Stimulated activated CD8-positive, alpha-beta memory T cell treated with anti-CD3 and anti-CD28 coated beads, Interleukin-12 subunit alpha, Interleukin-12 subunit beta, amount 100 ng/mL, for 24 hours (primary cell): ENCODE data around the gene REM1.
"Not testable (repeated sequence)": the region's sequence is repeated elsewhere in the genome, so short reads cannot be mapped to it uniquely, and the experiment has no call there.

Experiments
- DNase-seq: peaks from one replicate; pipeline ENCODE4 v3.0.0-alpha.2; 2020; ENCODE audit errors: extremely low read depth

REM1 gene, protein sequence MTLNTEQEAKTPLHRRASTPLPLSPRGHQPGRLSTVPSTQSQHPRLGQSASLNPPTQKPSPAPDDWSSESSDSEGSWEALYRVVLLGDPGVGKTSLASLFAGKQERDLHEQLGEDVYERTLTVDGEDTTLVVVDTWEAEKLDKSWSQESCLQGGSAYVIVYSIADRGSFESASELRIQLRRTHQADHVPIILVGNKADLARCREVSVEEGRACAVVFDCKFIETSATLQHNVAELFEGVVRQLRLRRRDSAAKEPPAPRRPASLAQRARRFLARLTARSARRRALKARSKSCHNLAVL

DNA sequence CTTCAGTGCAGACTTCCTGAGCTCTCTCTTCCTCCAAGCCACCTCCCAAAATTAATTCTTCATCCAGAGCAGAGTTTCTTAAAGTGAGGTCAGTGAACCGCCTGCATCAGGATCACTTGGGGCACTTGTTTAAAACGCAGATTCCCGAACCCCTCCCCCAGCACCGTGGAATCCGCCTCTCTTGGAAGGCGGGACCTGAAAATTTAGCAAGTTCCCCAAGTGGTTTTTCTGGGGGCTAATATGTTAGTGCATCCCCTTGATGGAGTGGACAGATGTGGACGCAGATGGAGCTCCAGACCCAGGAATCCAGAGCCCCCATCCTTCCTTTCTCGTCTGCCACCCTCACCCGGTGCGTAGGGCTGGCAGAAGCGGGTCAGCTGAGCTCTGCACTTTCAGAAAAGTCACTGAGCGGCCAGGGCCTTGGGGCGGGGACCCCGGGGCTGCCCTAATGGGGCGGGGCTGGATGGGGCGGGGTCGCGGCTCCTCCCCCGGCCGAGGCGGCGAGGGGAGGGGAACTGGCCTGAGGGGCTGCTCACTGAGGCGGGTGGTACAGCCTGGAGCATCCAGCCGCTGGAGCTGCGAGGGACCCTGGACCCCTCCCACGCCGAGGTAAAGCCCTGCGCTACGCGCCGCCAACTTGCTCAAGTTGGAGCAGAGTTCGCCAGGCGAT is at the start of gene REM1, which contains the start of gene DEFB124:
Gene REM1, plus strand, starts transcription at position 531 of the 670 bp plus-strand sequence. CDS start 1,158 bp downstream, outside the sequence.
Gene DEFB124, minus strand, starts transcription at position 370 of the 670 bp plus-strand sequence. CDS start 2,114 bp downstream, outside the sequence.
- DNase-seq: no peak

DNA sequence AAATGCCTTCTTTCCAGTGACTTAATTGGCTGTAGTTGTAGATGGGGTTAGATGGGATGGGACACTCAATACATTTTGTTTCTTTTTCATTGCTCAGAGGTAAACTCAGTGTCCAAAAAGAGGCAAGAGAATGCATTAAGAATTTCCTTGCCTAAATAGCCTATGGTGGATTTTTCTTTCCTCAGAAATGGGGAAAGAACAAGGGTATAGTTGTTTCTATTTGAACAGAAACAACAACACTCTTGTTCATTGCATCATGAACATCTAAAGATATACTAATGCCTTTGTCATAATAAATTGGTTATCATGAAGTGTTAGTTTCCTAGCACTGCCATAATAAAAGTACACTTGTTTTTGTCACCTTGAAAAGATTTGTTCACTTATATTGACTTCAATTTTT is 49.3 kb upstream of the REM1 start:
- DNase-seq: no peak

DNA sequence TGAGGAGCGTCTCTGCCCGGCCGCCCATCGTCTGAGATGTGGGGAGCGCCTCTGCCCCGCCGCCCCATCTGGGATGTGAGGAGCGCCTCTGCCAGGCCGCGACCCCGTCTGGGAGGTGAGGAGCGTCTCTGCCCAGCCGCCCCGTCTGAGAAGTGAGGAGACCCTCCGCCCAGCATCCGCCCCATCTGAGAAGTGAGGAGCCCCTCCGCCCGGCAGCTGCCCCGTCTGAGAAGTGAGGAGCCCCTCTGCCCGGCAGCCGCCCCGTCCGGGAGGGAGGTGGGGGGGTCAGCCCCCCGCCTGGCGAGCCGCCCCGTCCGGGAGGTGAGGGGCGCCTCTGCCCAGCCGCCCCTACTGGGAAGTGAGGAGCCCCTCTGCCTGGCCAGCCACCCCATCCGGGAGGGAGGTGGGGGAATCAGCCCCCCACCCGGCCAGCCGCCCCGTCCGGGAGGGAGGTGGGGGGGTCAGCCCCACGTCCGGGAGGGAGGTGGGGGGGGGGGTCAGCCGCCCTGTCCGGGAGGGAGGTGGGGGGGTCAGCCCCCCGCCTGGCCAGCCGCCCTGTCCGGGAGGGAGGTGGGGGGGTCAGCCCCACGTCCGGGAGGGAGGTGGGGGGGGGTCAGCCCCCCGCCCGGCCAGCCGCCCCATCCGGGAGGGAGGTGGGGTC is 48.1 kb upstream of the REM1 start:
- DNase-seq: not testable (repeated sequence)

DNA sequence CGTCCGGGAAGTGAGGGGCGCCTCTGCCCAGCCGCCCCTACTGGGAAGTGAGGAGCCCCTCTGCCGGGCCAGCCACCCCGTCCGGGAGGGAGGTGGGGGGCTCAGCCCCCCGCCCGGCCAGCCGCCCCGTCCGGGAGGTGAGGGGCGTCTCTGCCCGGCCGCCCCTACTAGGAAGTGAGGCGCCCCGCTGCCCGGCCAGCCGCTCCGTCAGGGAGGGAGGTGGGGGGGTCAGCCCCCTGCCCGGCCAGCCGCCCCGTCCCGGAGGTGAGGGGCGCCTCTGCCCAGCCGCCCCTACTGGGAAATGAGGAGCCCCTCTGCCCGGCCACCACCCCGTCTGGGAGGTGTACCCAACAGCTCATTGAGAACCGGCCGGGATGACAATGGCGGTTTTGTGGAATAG is 47.5 kb upstream of the REM1 start:
- DNase-seq: not testable (repeated sequence)

DNA sequence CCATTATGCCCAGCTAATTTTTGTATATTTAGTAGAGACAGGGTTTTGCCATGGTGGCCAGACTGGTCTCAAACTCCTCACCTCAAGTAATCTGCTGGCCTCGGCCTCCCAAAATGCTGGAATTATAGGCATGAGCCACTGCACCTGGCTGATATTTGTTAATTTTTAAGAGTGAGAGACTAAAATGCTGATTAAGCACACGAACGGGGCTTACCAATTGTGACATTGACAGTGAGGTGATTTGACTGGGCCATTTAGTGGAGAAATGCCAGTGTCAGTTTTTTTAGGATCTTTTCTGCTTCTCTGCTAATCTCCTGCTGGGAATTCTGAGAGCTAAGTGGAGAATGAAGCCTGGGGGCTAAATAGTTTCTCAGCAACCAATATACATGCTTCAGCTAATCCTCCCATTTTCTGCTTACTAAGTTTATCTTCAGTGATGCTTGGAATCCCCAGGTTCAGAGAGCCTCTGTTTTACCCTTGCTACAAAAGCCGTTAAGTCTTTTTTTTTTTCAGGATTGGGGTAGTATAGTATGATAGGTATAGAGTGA is 44.4 kb upstream of the REM1 start:
- no peak for DNase-seq

DNA sequence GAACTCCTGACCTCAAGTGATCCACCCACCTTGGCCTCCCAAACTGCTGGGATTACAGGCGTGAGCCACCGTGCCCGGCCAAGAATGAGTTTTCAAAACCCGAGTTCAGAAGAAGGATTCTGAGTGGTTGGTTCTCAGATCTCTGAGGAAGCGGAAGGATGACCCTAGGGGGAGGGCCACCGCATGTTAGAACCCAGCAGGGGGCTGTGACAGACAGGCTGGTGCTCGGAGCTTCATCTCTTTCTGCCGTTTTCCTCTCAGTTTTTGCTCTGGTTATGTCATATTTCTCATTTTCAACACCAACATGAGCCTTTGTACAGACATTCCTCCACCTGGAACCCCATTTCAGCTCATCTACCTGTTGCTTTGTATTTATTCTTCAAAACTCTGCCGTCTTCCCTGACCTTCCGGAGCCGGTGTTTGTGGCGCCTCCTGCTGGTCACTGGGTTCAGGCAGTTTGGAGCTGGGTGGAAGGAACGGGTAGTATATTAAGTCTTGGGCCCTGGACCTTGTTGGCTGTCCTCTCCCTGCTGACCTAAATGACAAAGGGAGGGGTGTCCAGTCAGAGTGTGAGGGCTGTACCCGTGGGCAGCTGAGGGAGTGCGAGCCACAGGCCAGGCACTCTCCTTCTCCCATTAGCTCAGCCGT is 35.0 kb upstream of the REM1 start, which contains the start of gene DEFB123:
Gene DEFB123, plus strand, starts transcription at position 621 of the 648 bp plus-strand sequence. CDS start 67 bp downstream, outside the sequence.
- no peak for DNase-seq

DNA sequence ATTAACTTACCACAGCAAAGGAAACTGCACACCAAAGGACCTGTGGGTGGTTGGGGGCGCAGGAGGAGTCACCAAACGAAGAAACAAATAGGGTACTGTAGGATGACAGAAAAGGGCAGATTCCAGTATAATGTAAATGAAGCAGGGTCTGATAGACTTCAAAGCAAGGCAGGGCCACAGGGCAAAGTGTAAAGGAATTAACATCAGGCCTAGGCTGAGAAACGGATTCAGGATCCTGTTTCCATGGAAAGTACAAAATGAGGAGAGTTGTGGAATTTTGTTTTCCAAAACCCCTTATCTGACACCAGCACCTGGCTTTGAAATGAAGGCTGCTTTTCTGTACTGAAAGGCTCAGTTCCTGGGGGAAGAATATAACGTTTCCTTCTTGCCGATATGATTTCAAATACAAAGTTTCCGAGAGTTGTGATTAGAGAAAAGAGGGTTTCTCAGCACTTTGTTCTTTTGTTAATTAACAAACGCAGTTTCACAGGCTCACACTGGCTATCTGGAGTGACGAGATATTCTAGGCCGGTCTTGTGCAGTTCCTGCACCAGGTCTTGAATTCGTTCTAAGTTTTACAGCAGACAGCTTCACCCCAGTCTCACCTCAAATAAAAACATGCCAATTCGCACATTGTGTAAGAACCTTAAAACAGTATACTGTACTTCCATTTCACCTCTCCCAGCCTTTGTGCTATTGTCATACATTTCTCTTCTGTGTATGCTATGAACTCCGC is 28.8 kb upstream of the REM1 start:
- no peak for DNase-seq

DNA sequence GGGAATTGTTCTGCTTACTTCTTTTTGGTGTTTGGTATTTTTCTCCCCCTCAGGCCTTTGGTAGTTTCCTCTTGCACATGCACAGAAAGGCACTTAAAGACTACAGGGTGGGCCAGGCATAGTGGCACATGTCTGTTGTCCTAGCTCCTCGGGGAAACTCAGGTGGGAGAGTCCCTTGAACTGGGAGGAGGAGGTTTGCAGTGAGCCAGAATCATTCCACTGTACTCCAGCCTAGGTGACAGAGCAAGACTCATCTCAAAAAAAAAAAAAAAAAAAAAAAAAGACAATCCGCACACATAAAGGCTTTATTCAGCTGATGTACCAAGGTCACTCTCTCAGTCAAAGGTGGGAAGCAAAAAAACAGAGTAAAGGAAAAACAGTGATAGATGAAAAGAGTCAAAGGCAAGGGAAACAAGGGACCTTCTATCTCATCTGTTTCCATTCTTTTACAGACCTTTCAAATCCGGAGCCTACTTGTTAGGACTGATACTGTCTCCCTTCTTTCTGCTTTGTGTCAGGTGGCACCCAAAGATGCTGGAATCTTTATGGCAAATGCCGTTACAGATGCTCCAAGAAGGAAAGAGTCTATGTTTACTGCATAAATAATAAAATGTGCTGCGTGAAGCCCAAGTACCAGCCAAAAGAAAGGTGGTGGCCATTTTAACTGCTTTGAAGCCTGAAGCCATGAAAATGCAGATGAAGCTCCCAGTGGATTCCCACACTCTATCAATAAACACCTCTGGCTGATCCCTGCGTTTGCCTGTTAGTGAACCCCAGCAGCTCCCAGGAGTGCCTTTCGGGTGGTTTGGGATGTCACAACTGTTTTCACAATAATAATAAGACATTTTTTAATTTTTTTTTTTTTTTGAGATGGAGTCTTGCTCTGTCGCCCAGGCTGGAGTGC is 25.3 kb upstream of the REM1 start:
- DNase-seq: no peak

DNA sequence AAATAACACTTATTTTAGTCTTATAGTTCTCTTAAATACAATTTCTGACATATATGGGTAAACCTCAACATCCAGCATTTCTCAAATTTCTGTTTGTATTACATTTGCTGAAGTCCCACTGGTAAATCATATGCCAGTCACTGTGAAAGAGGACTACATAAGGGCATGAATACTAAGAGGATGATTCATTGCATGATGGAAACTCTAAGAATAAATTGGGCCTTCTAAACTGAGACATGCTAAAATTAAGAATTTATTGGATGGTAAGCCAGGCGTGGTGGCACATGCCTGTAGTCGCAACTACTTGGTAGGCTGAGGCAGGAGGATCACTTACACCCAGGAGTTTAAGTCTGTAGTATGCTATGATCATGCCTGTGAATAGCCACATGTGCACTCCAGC is 22.5 kb upstream of the REM1 start:
- DNase-seq: no peak

DNA sequence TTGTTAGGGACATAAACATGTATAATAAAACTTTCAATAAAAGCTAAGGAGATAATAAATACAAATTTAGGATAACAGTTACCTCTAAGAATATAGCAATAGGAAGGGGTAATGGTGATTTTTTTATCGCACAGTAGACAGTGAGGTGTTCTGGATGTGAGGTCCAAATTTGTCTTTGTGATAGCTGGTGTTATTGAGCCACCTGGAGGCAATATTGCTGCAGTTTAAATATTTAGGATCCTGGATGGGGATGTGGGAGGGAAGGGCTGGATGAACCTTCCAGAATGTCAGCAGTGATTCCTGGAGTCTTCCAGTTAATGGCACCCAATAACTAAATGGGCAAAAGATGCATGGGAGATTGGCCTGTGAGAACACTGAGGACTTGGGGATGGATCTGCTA is 20.7 kb upstream of the REM1 start:
- DNase-seq: no peak

DNA sequence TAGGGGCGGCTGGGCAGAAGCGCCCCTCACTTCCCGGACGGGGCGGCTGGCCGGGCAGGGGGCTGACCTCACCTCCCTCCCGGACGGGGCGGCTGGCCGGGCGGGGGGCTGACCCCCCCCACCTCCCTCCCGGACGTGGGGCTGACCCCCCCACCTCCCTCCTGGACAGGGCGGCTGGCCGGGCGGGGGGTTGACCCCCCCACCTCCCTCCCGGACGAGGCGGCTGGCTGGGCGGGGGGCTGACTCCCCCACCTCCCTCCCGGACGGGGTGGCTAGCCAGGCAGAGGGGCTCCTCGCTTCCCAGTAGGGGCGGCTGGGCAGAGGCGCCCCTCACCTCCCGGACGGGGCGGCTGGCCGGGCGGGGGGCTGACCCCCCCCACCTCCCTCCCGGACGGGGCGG is 4.1 kb upstream of the REM1 start:
- DNase-seq: not testable (repeated sequence)

DNA sequence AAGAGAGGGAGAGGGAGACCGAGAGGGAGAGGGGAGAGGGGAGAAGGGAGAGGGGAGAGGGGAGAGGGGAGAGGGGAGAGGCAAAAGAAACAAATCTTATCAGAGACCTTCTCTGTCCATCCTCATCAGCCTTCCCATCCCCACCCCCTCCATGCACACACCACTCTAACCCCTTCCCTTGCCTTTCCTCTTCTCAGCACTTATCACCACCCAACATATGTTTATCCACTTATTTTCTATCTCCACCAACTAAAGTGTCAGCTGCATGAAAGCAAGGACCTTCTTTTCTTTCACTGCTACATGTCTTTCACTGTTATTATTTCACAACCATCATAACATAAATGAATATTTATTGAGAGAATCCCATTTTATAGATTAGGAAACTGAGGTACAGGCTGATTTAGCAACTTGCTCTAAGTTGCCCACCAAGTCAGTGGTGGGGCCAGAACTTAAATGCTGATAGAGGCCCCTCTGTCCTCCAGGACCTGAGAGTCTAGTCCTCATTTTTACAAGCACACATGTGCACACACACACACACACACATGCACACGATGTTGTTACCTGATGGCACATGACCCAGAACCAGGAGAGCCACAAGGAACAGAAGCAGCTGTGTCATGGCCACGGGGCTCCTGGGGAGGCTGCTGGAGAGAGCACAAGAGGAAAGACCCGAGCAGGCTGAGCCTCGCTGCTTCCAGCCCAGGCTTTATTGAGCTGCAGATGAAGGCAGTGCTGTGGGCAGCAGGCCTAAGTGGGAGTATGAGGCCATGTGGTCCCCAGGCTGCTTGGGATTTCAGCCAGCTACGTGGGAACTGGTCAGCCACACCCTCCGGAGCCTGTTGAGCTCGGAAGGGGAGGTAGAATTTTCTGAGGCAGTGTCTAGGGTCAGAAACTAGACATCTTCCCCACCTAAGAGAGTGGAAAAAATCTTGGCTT is 2.4 kb upstream of the REM1 start:
- DNase-seq: no peak

DNA sequence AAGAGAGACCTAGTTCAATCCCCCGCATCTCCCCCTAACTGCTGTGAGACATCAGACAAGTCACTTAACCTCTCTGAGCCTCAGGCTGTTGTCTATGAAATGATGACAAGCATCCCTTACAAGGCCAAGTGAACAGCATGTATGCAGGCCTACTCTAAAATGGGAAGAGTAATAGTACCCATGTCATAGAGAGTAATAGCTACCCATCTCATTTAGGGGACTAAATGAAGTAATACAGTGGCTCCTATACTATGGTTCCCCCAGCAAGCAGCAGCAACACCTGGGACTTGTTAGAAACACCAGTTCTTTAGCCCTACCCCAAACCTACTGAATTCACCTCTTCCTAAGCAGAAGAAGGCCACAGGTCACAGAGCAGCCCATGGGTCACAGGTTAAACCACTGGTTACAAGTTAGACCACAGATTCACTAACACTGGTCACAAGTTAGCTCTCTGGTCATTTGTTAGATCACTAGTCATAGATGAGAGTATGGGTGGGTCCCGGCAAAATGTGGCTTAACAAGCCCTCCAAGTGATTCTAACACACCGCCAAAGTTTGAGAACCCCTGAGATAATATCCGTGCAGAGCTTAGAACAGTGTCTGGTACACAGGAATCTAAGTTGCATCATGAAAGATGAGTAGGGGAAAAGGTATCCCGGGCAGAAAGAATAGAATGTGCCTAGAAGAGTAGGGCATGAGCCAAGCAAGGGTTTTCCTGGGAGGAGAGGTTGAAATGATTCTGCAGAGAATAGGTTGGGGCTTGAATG is 1.6 kb upstream of the REM1 start:
- no peak for DNase-seq

DNA sequence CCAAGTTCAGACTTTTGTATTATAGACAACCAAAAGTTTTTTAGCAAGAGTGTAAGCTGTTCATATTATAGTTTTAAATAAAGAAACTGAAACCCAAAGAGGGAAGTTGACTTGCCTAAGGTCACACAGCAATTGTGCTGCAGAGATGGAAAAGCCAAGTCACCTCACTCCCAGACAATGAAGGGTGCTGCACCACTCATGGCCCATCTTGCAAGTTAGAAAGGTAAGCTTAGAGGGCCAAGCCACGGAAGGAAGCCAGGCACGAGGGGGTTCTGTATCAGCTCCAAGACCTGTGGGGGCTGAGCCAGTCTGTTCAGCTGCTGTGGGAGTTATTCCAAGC is 1.0 kb upstream of the REM1 start:
- DNase-seq: no peak

DNA sequence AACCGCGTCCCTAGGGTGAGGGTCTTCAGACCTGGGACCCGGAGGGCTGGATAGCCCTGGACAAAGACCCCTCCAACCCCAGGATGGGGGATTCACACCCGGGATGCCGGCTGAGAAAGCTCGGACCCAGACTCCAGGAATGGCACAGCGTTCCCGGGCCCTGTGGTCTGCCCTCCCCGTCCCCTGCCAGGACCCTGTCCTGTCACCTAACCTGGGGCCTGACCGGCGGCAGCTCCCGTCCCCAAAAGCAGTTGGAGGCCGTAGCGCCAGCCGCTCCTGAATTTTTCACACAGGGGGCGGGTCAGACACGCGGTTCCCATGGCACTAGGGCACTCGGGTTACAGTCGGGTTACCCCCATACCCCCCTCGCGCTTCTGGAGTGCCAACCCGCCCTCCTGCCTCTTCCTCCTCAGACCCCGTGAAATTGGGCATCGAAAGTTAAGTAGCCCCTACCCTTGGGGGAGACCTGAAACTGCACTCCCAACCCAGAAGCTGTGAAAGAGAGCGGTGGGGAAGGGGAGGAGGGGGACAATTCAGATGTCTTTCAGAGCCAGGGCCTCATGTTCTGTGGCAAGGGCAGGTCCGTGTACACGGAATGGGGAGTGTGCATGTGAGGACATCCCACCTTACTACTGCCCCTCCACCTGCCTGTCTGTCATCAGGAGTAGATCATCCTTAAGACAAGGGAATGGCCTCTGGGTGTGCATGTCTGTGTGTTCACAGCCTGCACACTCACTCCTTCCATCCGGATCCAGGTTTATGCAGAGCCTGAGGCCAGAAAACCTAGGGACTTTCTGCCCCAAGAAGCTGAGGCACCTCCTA is 595 bp downstream of the REM1 start:
- DNase-seq: no peak

DNA sequence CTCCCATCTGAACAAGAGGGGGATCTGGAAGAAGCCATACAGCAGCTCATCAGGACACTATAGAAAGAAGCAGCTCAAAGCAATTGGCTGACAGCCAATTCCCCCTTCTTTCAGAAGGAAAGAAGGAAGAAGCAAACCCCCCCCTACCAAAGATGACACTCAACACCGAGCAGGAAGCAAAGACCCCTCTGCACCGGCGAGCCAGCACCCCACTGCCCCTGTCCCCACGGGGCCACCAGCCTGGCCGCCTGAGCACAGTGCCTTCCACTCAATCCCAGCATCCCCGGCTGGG is 1.2 kb downstream of the REM1 start:
- DNase-seq: no peak

DNA sequence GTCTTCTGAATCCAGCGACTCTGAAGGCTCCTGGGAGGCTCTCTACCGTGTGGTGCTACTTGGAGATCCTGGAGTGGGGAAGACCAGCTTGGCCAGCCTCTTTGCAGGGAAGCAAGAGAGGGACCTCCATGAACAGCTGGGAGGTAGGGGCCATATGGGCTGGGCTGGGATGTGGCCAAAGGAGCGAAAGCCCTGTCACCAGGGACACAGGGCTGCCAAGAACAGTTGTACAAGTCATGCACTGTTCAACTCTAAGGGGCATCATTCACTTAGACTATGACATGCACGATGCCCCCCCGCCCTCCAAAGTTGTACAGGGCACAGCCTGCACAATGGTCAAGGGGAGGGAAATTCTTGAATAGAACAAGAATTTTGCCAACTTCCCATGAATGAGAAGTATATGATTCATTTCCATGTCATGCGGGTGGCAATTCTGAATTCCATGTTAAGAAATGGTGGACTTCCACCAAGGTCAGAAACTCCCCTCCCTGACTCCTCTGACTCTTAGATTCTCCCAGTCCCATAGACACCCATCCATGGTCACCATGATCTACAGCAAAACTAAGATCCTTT is 1.6 kb downstream of the REM1 start:
- DNase-seq: no peak
